ENCODE data around the gene KLF14. TPM values are rescaled to one million over a fixed set of nuclear protein-coding genes. Genes with fewer than 3 reads are reported as not detected.
"Not testable (repeated sequence)": the region's sequence is repeated elsewhere in the genome, so short reads cannot be mapped to it uniquely, and the experiment has no call there.

The KLF14 gene
- 0.64 TPM in 1 of 2 replicates, not detected in the other for total RNA-seq (2014; rRNA removed; shearing (Covaris generic))

GRCh38 chr7:130733931-130734814 is at the start of gene KLF14:
TSS of gene KLF14 (minus strand) at chr7:130734207. CDS start at chr7:130734033, 174 bp downstream.
- peak; percentile 19 for DNase-seq (ENCODE audit: low spot score)

GRCh38 chr7:130781346-130781745 is 47.3 kb upstream of the KLF14 start:
- no peak for DNase-seq (ENCODE audit: low spot score)

- DNase-seq (ENCODE audit: low spot score), result no peak
Measured at GRCh38 chr7:130777426-130777825, 43.4 kb upstream of the KLF14 start.

GRCh38 chr7:130772456-130772855 is 38.4 kb upstream of the KLF14 start:
- DNase-seq (ENCODE audit: low spot score), result not testable (repeated sequence)

- no peak for DNase-seq (ENCODE audit: low spot score)
Measured at GRCh38 chr7:130768854-130769253, 34.8 kb upstream of the KLF14 start.

- DNase-seq (ENCODE audit: low spot score), result not testable (repeated sequence)
Measured at GRCh38 chr7:130764569-130764968, 30.6 kb upstream of the KLF14 start.

- DNase-seq (ENCODE audit: low spot score), result peak; percentile 53
Measured at GRCh38 chr7:130758429-130759056, 24.5 kb upstream of the KLF14 start.

GRCh38 chr7:130756316-130756715 is 22.3 kb upstream of the KLF14 start:
- DNase-seq (ENCODE audit: low spot score), result no peak

GRCh38 chr7:130752424-130752823 is 18.4 kb upstream of the KLF14 start:
- DNase-seq (ENCODE audit: low spot score), result no peak

- DNase-seq (ENCODE audit: low spot score), result no peak
Measured at GRCh38 chr7:130750755-130751154, 16.7 kb upstream of the KLF14 start.

GRCh38 chr7:130748531-130749389 is 14.8 kb upstream of the KLF14 start:
- no peak for DNase-seq (ENCODE audit: low spot score)

- DNase-seq (ENCODE audit: low spot score), result no peak
Measured at GRCh38 chr7:130741331-130741995, 7.5 kb upstream of the KLF14 start.

- no peak for DNase-seq (ENCODE audit: low spot score)
Measured at GRCh38 chr7:130740606-130741005, 6.6 kb upstream of the KLF14 start.

GRCh38 chr7:130736298-130736900 is 2.4 kb upstream of the KLF14 start:
- no peak for DNase-seq (ENCODE audit: low spot score)

GRCh38 chr7:130734815-130735716 is 1.1 kb upstream of the KLF14 start:
- no peak for DNase-seq (ENCODE audit: low spot score)

- DNase-seq (ENCODE audit: low spot score), result no peak
Measured at GRCh38 chr7:130732980-130733930, 752 bp downstream of the KLF14 start.

- no peak for DNase-seq (ENCODE audit: low spot score)
Measured at GRCh38 chr7:130723784-130724183, 10.2 kb downstream of the KLF14 start.

- DNase-seq (ENCODE audit: low spot score), result peak; percentile 77
Measured at GRCh38 chr7:130721486-130722277, 12.3 kb downstream of the KLF14 start.
